Endothelial cell of umbilical vein (primary cell): ENCODE data around the gene TTYH2. TPM values are rescaled to one million over a fixed set of nuclear protein-coding genes. Genes with fewer than 3 reads are reported as not detected.

Source experiments
- BruUV-seq: library from RNA; stranded (reverse); fragments of 400-500 nt; replicated peaks from 2 replicates; lab custom pipeline; 2021; lab: Mats Ljungman, UMichigan
- CTCF ChIA-PET: fragments of 300-600, 350-600 bp; sonication (Branson Sonifier 250); formaldehyde crosslinking; loops from one replicate; lab custom pipeline; 2021; ENCODE audit warnings: antibody characterized with exemption, inconsistent platforms; lab: Charles Lee
- POLR2A ChIA-PET: fragments of 300-600, 350-600 bp; sonication (Branson Sonifier 250); formaldehyde crosslinking; loops from one replicate; lab custom pipeline; 2021; ENCODE audit warnings: antibody characterized with exemption, inconsistent platforms; lab: Charles Lee
- DNase-seq: peaks from one replicate; pipeline ENCODE4 v3.0.0-alpha.2; 2011; ENCODE audit warnings: low read depth, low spot score
- FAIRE-seq: peaks from 2 replicates; lab custom pipeline; 2011; peaks lifted over from hg19 to GRCh38; lab: Jason Lieb, UNC
- H2AFZ ChIP-seq: 2 replicates; pipeline ENCODE4 v1.6.0; 2012; ENCODE audit warnings: low read depth, low read length, control low read depth, inconsistent platforms
- H3K27ac ChIP-seq: 2 replicates; pipeline ENCODE4 v1.5.1; 2011; ENCODE audit warnings: low read depth, mild to moderate bottlenecking, control low read depth, low read length, moderate library complexity; ENCODE audit not compliant: insufficient read depth
- H3K27me3 ChIP-seq, 2 experiments: 2 replicates each; pipeline versions ENCODE4 v1.6.0 to v1.6.1; 2011; ENCODE audit warnings: low read length in 2 of 2, mixed read lengths in 1 of 2; ENCODE audit not compliant: control insufficient read depth in 2 of 2, insufficient read depth in 2 of 2
- H3K36me3 ChIP-seq, 2 experiments: 2 replicates in 1 of 2; 3 replicates in 1 of 2; pipeline ENCODE4 v1.5.1; 2011; ENCODE audit warnings: low read length in 2 of 2, mild to moderate bottlenecking in 1 of 2, moderate library complexity in 1 of 2; ENCODE audit not compliant: control insufficient read depth in 2 of 2, insufficient read depth in 2 of 2; ENCODE audit errors: extremely low read depth in 1 of 2
- H3K4me1 ChIP-seq: 3 replicates; pipeline ENCODE4 v1.5.1; 2011; ENCODE audit warnings: mild to moderate bottlenecking, low read length; ENCODE audit not compliant: control insufficient read depth, insufficient read depth; ENCODE audit errors: extremely low read depth
- H3K4me2 ChIP-seq: 2 replicates; pipeline ENCODE4 v1.6.1; 2011; ENCODE audit warnings: low read length, control low read depth, mixed read lengths; ENCODE audit not compliant: insufficient read depth
- H3K4me3 ChIP-seq, 3 experiments: fragments of 200-600 bp in 1 of 3; sonication (generic), shearing (Covaris generic) in 1 of 3; replicated peaks in 1 of 3; 2 replicates each; pipeline ENCODE4 v1.5.1; 2011 to 2016; ENCODE audit warnings: control low read depth in 3 of 3, low read length in 3 of 3, mild to moderate bottlenecking in 2 of 3, inconsistent platforms in 1 of 3, low read depth in 1 of 3, moderate library complexity in 1 of 3; ENCODE audit not compliant: insufficient read depth in 1 of 3
- H3K79me2 ChIP-seq: 2 replicates; pipeline ENCODE4 v1.6.0; 2012; ENCODE audit warnings: low read length, inconsistent platforms; ENCODE audit not compliant: control insufficient read depth, insufficient read depth
- H3K9ac ChIP-seq: replicated peaks from 2 replicates; pipeline ENCODE3; 2011; ENCODE audit warnings: low read length, control low read depth; ENCODE audit not compliant: insufficient read depth; ENCODE audit errors: extremely low read depth
- H3K9me1 ChIP-seq: replicated peaks from 3 replicates; pipeline ENCODE4 v1.6.0; 2011; ENCODE audit warnings: mild to moderate bottlenecking, low read length; ENCODE audit not compliant: control insufficient read depth, insufficient read depth; ENCODE audit errors: extremely low read depth
- H3K9me3 ChIP-seq: replicated peaks from 2 replicates; pipeline ENCODE4 v1.5.1; 2012; ENCODE audit warnings: low read length, inconsistent platforms; ENCODE audit not compliant: control insufficient read depth, insufficient read depth
- H4K20me1 ChIP-seq: replicated peaks from 2 replicates; pipeline ENCODE3; 2011; ENCODE audit warnings: mild to moderate bottlenecking, low read length; ENCODE audit not compliant: control insufficient read depth, insufficient read depth; ENCODE audit errors: extremely low read depth
- FOS ChIP-seq: IDR thresholded peaks from 2 replicates; pipeline ENCODE4 v1.6.1; 2011; ENCODE audit warnings: mild to moderate bottlenecking, low read length, moderate library complexity, borderline replicate concordance; ENCODE audit not compliant: insufficient read depth
- POLR2A ChIP-seq: IDR thresholded peaks from 2 replicates; pipeline ENCODE4 v1.6.1; 2012; ENCODE audit warnings: low read depth, mild to moderate bottlenecking, control low read depth, low read length
- POLR2AphosphoS5 ChIP-seq: IDR thresholded peaks from 2 replicates; pipeline ENCODE4 v1.6.1; 2012; ENCODE audit warnings: low read depth, mild to moderate bottlenecking, control low read depth, low read length, moderate library complexity; ENCODE audit not compliant: insufficient read depth
- dilution Hi-C: fragments of 300-500 bp; cut with MboI; formaldehyde crosslinking; loops from one replicate; pipeline ENCODE4 v1.15.0; 2019; ENCODE audit warnings: low sequenced_read_pairs; ENCODE audit not compliant: extremely low pct_ligation_motif_present
- intact Hi-C: fragments of 100-400 bp; cut with micrococcal nuclease; formaldehyde crosslinking; loops from one replicate; pipeline ENCODE4 v1.10.0; 2022
- polyA plus RNA-seq, 4 experiments: library from polyadenylated mRNA; depleted of rRNA in 3 of 4; stranded (reverse) in 3 of 4; unstranded in 1 of 4; fragments of >200 nt; gene quantifications; 2 replicates each; pipeline versions ENCODE4 v1.2.1 to v1.2.3, GENCODE V29; 2011 to 2012; ENCODE audit warnings: missing spikeins in 1 of 4
- total RNA-seq: library from RNA; stranded (reverse); gene quantifications from 2 replicates; pipeline ENCODE4 v1.2.3, GENCODE V29; 2021
- TF ChIP-seq, protein P1 (sequence below), 2 donors: IDR thresholded peaks; 1 replicate in 1 of 2; 2 replicates in 1 of 2; pipeline ENCODE4 v1.5.1; 2011; ENCODE audit warnings: low read length in 2 of 2, mild to moderate bottlenecking in 2 of 2, moderate library complexity in 2 of 2, control low read depth in 1 of 2, inconsistent platforms in 1 of 2, low read depth in 1 of 2; ENCODE audit not compliant: insufficient read depth in 1 of 2; ENCODE audit errors: extremely low read depth in 1 of 2
- TF ChIP-seq, protein P2 (sequence below): IDR thresholded peaks from 2 replicates; pipeline ENCODE4 v1.6.1; 2011; ENCODE audit not compliant: insufficient read depth, insufficient read length

The TTYH2 gene
- total and polyA plus RNA-seq, 2 donors (not counting 3 experiments of a cell fraction or from before 2014, with no cell fraction given), result 0.75 to 2.0 TPM

- H3K4me2 ChIP-seq, result no peak overlapping the region
- H2AFZ ChIP-seq, result no peak overlapping the region
- no peak overlapping the region for H3K4me3 ChIP-seq
- no peak overlapping the region for H3K27ac ChIP-seq
- TF ChIP-seq, protein P1, sequence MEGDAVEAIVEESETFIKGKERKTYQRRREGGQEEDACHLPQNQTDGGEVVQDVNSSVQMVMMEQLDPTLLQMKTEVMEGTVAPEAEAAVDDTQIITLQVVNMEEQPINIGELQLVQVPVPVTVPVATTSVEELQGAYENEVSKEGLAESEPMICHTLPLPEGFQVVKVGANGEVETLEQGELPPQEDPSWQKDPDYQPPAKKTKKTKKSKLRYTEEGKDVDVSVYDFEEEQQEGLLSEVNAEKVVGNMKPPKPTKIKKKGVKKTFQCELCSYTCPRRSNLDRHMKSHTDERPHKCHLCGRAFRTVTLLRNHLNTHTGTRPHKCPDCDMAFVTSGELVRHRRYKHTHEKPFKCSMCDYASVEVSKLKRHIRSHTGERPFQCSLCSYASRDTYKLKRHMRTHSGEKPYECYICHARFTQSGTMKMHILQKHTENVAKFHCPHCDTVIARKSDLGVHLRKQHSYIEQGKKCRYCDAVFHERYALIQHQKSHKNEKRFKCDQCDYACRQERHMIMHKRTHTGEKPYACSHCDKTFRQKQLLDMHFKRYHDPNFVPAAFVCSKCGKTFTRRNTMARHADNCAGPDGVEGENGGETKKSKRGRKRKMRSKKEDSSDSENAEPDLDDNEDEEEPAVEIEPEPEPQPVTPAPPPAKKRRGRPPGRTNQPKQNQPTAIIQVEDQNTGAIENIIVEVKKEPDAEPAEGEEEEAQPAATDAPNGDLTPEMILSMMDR (IDR thresholded peaks at IDR 0.05; ENCODE audit: extremely low read depth in 1 of 2, insufficient read depth in 1 of 2, low read depth in 1 of 2, low read length in 2 of 2), result peak; percentile 96 to 99
- TF ChIP-seq FOS, result no peak
- TF ChIP-seq POLR2AphosphoS5, result peak; percentile 76
- peak; percentile 75 for TF ChIP-seq POLR2A
- TF ChIP-seq, protein P2, sequence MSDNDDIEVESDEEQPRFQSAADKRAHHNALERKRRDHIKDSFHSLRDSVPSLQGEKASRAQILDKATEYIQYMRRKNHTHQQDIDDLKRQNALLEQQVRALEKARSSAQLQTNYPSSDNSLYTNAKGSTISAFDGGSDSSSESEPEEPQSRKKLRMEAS, result no peak
- BruUV-seq, result no TSS peak
- CTCF ChIA-PET, result interaction anchor here (1.3 to 2.5 kb wide), 4 partner anchors 11 to 245 kb away, joined by 3 to 10 read pairs (median 4); partner anchors contain the start of gene BTBD17
- H3K9me1 ChIP-seq, result no peaks in the 10 kb centered on the region
- FAIRE-seq (peak; percentile 78), DNase-seq (peak; percentile 79)
- POLR2A ChIA-PET, result no interaction called here
- no peaks in the 10 kb centered on the region for H3K9me3 ChIP-seq
- peaks cover 28% of the 10 kb centered on the region for H3K79me2 ChIP-seq
- H3K9ac ChIP-seq, result no peak overlapping the region
- H4K20me1 ChIP-seq, result no peaks in the 10 kb centered on the region
- peaks cover 26% of the 10 kb centered on the region for H3K4me1 ChIP-seq
- intact Hi-C loops, result loop anchor here (1.0 to 5.0 kb wide), 3 partner anchors 87 to 247 kb away; partner anchors contain the start of gene GPR142
- H3K36me3 ChIP-seq, result peaks cover 21 to 24% of the 10 kb centered on the region in 2 experiments
- dilution Hi-C loops, result no loop called here
- H3K27me3 ChIP-seq, result no peaks in the 10 kb centered on the region
Measured at GRCh38 chr17:74210191-74211140, 2.9 kb upstream of the TTYH2 start.
